Hematopoietic multipotent progenitor cell treated with erythropoietin and hydrocortisone succinate and interleukin-3 and kit ligand, for 4 days (in vitro differentiated cells): ENCODE results near the gene EPB42.

Experiments used
- DNase-seq: peaks from one replicate; pipeline ENCODE4 v3.0.0-alpha.2; 2015

EPB42 gene

DNA sequence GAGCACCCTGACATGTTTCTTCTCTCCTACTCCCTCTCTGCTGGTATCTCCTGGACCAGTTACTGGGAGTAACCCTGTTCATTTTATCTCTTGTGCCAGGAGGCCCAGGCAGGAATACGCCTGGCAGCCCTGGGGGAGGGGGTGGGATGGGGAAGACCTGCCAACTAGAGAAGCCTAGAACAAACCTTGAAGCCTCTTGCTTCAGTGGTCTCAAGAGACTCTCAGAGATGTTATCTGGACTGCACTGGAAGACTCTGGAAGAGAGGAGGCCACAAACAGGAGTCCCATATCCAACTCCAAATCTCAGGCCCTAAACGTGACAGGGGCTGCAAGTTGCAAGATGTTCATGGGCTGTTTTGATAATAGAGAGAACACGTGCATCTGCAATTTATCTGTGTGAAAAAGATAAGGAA is at the start of gene EPB42:
TSS of gene EPB42 (minus strand) at position 28 of the 413 bp plus-strand sequence. CDS start 193 bp downstream, outside the sequence.
- peak; percentile 94 for DNase-seq

DNA sequence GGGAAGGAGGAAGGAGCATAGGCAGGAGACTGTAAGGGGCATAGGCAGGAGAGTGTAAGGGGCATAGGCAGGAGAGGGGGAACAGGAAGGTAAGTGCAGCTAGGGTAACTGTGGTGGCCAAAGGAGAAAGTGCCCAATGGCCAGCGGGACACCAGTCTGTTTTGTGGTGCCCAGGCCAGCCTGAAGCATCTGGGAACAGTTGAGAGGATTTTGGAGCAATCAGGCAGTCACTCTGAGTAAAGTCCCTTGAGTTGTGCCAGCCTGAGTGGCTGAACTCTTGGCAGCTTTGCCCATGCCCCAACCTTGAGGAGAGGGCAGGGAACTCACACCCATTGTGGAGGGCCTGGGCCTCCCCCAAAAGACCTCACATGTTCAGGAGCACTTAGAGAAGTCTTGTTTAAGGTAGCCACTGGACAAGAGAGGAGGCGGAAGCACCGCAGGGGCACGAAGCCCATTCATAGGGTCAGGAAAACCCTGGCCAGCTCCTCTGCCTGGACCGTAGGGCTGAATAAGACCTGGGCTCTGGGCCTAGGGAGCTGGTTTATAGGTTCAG is 49.4 kb upstream of the EPB42 start:
- no peak for DNase-seq

DNA sequence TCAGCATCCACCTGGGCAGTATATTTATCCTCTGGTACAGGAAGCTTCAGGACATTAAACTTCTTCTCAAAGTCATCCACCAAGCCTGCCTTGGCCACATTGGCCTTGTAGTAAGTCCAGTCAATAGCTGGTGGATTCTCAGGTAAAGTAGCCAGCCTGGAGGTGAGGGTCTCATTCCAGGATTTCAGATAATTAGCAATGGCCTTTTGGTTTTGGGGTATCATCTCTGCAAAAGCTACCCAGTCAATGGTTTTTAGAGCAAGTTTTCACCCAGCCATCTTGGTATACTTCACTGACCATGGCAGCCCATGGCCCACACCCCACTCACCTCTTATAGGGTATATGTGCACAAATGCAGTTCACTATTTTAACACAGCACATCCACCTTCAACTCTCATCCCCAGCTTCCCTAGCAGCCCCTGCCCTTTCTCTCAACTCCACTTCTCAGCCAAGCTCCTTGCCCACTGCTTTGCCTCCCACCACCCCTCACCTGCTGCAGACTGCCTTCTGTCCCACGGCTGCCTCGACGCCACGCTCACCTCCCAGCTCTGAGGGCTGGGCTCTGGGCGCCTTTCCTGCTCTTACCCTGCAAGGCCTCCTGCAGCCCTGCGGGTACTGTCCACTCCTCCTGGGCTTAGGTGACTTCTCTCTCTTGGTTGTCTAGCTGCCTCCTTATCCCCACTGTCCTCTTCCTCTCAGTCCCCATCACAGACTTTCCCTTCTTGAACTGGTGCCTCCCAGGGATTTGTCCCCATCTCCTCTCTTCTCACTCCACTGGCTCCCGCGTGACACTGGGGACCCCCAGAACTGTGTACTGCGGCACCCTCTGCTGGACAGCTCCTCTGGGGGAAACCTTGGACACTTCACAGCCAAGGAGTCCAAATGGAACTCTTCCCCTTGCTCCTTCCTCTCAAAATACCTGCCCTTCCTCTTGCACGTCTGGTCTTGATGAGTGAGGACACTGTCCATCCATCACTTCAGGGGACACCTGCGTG is 47.6 kb upstream of the EPB42 start:
- DNase-seq, result peak; percentile 81

DNA sequence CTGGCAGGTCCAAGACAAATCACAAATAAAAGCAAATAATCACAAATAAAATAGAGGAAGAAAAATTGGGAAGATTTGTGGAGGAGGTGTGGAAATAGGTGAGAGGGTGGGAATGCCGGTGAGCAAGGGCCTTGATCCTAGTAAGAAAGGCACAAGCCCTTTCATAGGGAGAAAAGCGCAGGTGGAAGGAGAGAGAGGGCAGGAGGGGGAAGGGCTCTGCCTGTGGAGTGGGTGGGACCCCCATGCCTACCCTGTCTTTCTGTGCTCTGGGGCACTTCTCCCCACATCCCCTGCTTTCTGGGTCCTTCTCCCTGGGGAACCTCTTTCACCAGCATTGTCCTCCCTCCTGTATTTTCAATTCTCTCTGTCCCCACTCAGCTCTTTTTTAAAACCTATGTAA is 46.6 kb upstream of the EPB42 start:
- no peak for DNase-seq

DNA sequence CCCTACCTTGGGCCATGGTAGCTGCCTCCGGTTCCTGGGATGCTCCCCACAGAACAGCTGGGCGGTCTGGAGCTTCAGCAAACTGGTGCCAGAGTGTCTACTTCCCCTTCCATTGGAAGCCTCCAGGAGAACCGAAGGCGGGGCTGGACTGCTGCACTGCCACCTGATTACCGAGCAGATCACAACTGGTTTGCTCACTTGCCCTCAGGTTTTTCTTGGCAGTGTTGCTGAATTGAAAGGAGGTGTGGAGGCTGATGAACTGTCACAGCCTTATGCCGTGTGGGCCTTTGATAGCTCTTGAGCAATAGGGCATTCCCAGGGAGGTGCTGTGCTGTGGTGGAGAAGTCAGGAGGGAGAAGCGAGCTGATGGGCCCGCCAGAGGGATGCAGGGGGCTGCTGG is 46.0 kb upstream of the EPB42 start, which contains the start of gene TGM5:
TSS of gene TGM5 (minus strand) at position 95 of the 400 bp plus-strand sequence. CDS start at position 16, 79 bp downstream.
- DNase-seq, result no peak

DNA sequence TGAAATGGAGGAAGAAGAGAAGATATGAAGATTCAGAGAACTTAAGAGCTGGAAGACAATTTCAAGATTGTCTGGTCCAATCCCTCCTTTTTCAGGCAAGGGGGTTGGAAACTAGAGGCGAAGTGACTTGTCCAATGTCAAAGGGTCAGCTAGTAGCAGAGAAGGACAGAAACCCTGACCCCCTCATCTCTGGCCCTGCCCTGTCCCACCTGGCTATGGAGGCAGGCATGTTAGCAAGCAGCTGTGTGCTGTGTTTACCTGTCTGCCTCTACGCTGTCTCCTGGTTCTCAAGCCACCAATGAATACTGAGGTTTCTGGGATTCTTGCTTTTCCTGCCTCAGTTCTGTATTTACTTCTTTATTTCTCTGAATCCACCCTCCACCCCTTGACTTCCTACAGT is 45.6 kb upstream of the EPB42 start:
- no peak for DNase-seq

DNA sequence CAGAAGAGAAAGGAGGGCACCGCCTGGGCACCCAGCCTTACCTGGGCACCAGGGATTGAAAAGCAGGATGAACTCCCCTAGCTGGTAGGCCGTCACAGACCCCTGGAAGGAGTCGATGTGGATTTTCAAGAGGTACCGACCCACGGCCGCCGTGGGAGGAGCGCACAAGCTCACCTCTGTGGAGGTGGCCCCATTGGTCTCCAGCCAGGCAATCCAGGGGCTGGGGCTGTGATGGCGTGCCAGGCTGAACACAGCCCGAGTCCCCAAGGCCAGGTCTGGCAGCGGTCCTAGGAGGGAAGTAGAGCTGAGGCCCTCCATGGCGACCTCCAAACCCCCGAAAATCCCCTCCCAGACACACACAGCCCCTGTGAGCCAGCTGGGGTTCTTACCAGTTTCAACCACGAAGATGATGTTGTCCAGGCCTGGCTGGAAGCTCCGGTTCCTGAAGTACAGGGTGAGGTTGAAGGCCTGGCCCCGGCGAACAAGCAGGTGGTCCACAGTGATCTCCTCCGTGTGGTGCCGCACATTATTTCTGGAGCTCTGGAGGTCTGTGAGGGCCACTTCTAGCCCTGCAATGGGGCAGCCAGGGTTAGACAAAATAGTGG is 39.3 kb upstream of the EPB42 start:
- no peak for DNase-seq

DNA sequence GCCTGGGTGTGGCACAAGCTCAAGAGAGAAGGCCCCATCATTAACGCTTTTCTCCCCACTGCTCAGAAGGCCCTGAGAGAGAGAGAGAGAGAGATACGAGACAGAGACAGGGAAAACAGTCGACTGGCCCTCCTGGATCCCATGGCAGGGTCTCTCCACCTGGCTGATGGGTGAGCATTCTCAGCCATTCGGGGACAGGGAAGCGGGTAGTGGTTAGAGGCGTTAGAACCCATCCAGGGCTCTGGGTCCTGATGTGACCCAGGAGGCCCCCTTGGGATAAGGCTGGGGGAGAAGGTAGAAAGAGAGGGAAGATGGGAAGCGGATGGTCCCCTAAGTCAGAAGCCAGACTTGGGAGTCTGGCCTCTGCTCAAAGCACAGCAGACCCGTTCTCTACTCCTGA is 38.0 kb upstream of the EPB42 start:
- no peak for DNase-seq

DNA sequence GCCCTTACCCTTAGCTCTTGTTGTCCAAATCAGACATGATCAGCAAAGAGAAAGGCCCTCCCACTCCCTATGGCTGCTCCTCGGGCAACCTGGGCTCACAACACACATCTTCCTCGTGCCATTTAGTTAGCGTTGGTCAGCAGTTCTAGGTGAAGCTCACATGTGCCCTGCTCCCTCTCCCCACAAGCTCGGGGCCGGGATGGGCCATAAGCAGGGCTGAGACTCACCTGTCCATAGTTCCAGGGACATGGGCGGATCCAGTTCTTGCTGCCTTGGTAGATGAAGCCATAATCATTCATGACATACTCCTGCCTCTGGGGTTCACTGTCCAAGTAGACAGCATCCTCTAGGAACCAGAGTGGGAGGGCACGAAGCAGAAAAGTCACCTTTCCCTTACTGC is 35.5 kb upstream of the EPB42 start:
- no peak for DNase-seq

DNA sequence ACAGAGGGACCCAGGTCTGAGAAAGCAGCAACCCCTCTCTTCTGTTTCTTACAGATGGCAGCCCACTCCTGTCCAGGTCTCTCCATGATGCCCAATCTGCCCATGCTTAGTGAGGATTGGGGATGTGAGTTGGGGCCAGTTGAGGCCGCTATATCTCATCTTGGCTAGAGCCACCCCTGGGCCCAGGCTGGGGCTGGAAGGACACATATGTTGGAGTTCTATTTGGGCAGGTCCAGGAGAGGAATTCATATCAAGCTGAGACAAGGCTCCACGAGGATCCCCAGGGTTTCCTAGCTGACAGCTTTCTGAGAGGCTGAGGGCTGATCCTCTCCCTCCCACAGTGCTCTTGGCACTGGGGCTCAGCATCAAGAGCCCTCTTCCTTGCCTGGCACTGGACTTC is 34.6 kb upstream of the EPB42 start:
- no peak for DNase-seq

DNA sequence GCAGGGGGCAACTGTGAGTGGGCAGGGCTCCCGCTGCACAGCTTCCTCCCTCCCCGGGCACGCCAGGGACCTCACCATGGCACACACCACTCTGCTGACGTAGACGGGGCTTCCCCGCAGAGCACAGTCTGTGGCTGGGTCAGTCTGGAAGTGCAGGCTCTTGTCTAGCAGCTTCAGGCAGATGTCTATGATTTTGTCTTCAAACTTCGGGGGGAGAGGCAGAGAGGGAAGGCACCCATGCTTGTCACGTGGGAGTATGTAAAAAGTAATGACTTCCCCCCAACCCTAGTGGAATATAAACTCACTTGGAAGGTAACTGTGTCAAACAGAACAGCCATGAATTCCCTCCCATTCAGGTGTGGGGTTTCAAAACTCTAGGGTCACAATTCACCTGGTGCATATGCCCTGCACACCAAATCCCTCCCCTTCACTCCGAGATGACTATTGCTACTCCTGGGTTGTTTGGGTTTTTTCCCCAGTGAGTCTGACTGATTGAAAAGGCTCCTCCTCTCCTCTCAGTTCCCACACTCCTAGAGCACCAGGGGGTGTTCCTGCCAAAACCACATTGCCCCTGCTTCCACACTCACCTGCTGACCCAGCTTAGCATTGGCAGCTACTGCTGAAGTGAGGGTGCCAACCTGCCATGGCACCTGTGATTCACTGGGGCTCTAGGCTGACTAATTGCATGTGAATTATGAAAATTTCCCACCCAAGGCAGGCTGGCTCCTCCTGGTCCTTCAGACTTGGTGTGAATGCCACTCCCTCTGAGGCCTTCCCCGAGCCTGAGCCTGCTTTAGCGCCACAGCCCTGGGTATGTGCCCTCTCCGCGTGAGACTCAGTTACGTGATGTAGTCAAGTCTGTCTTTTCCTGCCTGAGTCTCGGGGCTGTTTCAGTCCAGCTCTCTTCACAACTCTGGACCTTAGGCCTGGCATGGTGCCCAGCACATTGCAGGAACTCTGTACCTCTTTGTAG is 32.9 kb upstream of the EPB42 start:
- DNase-seq, result no peak

DNA sequence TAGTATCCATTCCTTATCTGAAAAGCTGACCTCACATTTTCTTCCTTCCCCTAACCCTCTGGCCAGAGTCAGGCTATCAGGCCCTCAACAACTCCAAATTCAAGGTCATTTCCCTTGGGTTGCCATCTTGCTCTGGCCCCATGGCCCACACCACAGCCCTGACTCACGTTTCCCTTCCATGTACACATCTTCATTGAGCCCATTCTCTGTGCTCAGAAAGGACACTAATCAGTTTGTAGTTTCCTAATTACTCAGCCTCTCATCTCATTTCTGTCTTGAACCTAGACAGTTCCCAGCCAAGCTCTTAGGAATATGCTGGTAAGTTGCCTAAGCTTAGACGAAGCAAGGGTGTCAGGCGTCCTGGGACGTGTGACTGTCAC is 31.0 kb upstream of the EPB42 start:
- peak; percentile 20 for DNase-seq

DNA sequence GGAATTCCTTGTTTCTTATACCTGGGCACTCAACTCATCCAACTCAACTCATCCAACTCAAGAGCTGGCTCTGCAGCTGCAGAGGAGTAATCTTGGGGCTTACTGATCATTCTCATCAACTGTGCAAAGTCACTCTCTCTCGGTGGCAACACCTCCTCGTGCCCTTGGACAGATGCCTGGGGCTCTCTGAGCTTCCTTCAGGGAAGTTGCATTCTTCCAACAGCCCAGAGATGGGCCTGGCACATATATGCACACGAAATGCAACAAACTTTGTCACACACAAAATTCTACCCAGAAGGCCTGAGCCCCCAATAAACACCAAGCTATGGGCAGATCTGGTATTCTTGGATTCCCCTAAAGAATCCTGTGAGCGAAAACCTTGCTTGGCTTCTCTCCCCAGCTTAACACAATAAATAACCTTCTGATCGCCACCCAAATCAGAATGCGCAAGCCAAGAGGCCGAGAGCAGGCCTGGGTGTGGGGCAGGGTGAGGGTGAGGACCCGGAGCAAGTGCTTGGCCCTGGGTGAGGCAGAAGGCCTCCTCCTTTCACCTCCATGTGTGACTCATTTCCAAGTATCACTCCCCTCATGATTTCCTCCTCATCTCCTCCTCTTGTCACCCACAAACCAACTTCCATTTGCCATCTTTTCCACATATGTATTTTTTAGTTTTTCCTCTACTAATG is 30.5 kb upstream of the EPB42 start:
- DNase-seq, result no peak

DNA sequence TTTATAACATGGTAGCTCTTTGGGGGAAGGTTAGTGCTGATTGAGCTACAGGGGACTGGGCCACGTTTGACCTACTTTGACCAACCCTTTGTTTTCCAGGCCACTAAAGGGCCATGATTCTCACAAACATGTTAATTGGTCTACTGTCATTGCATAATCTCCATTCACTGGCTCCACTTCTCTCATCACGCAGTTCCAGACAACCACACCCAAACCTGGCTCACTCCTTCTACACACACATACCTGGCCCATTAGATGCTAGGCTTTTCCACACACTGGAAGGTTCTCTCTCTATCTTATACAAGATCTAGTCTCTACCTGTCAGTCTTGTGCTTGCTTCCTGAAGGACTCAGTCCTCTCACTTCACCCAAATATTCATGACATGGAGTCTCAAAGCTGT is 30.0 kb upstream of the EPB42 start:
- no peak for DNase-seq

DNA sequence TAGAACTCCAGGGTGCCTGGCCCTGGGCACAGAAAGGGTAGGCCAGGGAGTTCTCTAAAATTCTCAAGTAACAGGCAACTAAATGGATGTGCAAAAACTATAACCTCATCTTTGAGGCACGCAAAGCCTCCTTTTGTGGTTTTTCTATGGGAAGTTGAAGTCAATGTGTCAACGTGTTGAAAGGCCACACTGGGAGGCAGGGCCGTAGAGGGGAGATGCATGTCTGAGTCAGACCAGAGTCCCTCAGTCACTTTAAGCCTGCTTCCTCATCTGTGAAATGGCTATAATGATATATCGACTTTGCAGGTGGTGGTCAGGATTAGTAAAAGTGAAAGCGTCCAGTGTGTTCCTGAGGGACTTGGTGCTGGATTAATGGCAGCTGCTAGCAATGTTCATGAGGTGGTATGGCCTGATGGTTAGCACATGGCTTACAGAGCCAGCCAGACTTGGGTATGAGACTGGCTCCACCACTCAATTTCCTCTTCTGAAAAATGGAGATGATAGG is 28.9 kb upstream of the EPB42 start:
- DNase-seq, result peak; percentile 90

DNA sequence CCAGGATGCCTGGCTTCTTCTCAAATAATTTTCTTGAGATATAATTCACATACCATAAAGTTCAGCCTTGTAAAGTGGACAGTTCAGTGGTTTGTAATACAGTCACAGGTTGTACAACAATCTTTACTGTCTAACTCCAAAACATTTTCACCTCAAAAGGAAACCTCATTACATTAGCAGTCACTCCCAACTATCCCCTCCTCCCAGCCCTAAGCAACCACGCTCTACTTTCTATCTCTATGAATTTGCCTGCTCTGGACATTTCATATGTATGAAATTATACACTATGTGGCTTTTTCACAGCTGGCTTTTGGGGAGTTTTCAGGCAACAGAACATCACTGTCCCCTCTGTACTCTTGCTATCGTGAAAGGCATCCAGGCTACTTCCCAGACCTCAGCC is 28.4 kb upstream of the EPB42 start:
- DNase-seq, result no peak

DNA sequence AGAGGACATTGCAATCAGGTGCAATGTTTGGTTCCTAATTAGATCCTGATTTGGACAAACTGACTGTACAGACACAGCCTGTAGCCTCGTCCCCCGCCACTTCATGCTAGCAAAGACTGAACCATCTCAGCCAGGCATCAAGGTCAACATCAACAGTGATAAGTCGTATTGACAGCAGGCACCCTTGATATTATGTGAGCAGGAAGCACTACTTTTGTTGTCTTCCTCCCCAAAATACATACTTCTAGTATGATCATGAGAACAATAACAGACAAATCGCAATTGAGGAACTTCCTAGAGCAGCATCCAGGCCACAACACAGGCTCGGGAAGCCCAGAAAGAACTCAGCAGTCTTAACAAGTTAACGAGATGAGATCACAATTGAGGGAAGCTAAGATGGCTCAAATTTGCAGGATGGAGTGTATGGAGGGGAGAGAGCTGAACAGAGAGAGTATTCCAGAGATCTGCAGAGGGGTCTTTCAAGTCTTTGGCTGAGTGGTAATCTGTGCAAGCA is 25.5 kb upstream of the EPB42 start:
- DNase-seq, result peak; percentile 28

DNA sequence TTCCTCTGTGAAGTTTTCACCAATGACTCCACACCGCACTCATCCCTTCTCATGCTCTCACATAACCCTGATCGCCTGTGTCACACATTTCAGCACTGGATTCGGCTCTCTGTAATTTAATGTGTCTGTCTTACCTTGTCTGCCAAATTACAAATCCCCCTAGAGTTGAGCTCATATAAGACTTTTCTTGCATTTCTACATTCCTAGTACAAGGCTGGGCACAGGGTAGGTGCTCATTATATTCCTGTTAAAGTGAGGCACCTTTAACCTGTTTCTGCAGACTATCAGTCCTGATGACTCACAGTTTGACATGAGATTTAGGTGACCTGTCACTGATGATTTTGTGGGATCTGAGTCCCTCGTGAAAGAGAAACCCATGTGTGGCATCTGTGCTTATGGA is 23.3 kb upstream of the EPB42 start:
- DNase-seq, result no peak

DNA sequence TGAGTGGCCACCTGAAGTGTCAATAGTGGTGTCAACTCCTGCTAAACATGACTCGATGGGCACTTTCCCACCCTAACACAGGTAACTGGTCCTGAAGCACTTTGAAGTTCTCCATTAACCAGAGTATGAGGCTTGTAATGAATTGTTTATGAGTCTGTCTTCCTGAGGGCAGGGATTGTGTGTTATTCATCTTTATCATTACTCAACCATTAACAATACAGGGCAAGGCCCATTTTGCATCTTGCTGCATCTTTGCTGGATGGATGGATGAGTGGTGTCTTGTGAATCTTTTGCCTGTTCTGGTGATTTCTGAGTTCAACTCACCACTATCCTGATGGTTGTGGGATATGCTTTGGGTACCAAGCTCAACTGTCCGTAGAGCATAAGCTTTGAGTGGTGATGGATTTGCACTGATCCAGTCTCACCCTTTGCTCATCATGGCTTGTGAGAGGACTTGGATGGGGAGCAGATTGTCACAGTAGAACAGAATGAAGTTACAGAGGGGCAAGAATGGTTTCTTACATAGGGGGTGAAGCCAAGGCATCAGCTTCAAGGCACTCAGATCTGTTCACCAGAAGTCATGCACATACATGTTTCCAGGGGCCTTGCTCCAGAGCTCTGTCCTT is 22.3 kb upstream of the EPB42 start:
- DNase-seq, result no peak

DNA sequence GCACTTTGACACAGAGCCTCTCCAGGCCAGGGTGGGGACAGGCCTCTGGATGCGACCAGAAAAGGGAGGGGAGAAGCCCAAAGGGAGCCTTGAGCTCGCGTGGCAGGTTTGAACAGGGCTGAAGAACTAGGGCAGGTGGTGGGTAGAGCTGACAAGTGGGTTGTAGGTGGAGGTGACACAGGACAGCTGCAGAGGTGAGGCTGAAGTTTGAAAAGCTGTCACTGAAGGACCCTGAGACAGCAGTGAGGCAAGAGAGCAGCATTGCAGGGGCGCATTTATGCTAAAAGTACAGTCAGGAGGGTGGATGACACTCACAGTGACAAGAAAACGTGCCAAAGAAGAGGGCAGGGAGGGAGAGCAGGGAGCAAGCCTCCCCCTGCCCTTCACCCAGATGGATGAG is 21.8 kb upstream of the EPB42 start:
- DNase-seq, result no peak

DNA sequence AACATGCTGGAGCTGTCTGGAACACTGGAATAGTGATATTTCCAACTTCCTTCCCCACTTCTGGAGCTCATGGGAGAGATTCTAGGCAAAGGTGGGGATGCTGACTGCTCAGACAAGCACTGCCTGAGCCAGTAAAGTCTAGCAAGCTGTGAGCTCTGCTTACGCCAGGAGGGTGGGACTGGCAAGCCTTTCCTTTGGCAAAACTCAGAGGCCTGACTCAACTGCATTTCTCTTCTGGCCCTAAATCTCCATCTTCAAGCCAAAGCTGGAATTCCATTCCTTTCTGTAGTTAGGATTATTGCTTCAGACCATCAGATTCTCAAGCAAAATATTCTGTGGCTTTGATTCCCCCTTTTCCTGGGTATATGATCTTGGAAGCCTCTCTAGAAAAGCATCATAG is 20.3 kb upstream of the EPB42 start:
- DNase-seq, result no peak
